NK-92 (cell line): ENCODE measurements around the gene PRPH.

Experiments
- DNase-seq: peaks from one replicate; lab custom pipeline; 2025; ENCODE audit not compliant: unreplicated experiment; lab: John Stamatoyannopoulos, UW

The PRPH gene

DNA sequence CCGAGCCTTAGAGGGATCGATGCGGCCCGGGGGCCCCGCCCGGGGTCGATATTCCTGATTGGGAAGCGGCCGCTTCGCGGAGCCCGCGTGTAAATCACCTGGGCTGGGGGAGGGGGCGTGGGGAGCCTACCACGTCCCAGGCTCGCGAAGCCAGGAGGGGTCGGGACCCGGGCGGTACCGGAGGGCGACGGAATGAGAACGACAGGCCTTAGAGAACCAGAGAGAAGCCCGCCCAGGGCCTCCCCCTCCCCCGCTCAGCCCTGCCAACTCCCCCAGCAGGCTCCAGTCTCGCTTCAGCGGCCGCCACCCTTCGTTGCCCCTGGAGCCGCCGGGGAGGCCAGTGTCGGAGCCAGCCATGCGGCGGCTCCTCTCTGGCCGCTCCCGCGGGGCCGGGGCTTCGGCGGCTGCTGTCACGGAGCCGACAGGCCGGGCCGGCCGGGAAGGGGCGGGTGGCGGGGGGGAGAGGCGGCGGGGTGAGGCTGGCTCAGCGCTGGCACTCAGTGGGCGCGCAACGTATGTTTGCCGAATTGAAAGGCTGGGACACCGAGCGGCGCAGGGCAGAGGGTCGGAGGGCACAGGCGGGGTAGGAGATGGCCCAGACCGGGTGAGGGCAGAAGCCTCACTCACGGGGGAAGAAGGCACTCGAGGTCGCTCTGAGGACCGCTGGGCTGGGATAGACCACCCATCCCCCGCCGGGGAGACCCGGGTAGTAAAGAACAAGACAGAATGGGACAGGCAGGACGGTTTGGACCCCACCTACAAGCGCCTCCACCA lies 50.3 kb downstream of the PRPH start:
- no peak for DNase-seq

DNA sequence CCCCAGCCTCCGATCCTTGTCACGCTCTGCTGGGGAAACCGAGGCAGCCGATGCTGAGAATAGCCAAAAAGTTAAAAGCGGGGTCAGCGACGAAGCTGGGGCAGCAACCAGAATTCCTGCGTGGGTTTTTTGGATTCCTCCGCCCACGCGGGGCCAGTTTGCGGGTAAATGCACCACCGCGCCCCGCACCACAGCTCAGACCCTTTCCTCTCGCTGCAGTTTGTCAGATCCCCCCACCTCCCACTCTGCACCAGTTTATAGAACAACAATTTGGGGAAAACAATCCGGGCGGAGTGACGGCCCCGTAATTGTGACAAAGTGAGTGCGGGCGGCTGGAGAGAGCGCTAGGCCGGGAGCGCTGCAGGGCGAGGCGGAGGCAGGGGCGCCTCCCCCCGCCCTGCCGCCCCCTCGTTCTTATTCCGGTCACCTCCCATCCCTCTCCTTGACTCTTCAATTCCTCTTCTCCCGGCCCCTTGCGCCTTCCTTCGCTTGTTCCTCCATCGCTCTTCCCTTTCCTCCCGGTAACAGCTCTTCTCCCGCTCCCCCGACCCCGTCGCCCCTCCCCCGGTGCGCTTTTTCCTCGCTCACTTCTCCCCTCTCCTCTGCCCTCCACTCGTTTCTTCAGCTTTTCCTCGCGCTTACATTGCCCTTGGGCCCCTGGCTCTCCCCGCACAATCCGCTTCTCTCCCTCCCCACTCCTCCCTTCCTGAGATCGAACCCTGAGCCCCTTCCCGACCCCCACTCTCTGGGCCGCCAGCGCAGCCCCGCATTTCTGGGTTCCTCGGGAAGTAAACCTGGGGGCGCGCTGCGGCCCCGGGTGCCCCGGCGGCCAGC lies 51.1 kb downstream of the PRPH start:
- DNase-seq = no peak

GRCh38 chr12:49346659-49347310 lies 51.8 kb downstream of the PRPH start, which contains the start of gene DNAJC22:
Gene DNAJC22, plus strand, starts transcription at chr12:49346888. Its CDS starts 1,985 bp downstream, at chr12:49348873.
- no peak for DNase-seq

DNA sequence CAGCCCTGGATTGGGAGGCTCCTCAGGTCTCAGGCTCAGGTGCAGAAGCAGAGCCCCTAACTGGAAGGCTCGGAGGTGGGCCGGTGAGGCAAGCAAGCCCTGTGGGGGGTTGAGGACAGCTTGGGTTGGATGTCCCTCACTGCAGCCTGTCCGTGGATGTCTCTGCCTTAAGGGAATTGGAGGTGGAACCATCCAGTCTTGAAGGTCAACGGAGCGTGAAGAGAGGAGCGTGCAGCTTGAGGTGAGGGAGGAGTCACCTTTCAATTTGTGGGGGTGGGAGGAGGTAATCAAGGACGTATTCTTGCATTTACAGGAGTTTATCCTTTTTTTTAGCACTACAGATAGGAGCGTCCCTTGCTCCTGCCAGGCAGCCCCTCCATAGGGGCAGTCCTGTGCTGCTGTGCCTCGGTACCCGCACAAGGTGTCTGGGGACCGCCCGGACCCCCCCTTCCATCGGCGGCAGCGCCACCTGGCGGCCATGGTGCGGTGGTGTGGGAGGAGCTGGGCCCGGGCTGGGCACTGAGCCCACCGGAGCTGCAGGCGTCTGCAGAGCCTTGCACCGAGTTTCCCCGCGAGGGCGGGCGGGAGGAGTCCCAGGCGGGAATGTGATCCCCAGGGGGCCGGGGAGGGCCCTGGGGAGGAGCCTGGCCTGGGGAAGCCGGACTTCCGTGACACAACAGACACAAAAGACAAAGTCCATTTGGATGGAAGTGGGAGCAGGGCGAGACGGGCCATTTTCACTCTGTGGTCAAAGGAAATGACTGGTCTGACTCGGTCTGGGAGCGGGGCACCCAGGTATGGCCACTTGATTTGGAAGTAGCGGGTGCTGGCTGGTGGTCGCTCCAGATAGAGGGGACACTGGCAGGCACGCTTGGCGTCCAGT lies 52.6 kb downstream of the PRPH start:
- DNase-seq = no peak
